Measurements from ENCODE around the gene C12orf76. TPM values are rescaled to one million over a fixed set of nuclear protein-coding genes. Genes with fewer than 3 reads are reported as not detected.

Gene C12orf76
- total and polyA plus RNA-seq, 10 of the 15 experiments (the other 5 are each of a cell fraction or from before 2014, with no cell fraction given): 3.6 to 20.4 (median 10.7) TPM

DNA sequence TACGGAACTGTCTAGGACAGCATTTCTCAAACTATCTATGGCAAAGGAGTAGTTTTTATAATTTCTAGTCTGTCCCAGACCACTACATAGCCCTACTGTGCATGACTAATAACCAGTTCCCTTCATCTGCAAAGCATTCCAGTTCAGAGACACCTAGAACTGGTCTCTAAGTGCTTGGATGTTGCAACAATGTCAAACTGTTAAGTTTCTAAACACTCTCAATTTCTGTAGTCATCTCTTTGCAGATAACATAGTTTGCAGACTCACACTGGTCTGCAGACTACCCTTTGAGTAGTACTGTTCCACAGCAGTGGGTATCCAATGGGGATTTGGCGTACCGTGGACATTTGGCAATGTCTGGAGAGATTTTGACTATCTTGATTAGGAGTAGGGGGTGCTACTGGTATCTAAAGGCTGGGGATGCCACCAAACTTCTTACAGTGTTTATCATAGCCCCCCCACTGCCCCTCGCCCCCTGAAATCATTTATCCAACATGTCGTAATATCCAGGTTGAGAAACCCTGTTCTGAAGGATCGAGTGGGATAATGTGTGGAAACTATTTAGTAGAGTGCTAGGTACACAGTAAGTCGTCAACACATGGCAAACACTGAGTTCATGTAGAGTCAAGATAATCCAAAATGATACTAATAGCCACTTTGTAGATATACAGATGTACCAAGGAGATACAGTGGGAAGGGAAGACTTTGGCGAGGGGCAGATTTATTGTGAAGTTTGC is 1.7 kb downstream of the C12orf76 start:
- TF ChIP-seq SREBF2 (IDR thresholded peaks at IDR 0.05; ENCODE audit: low read length) (no peak), NFYA (IDR thresholded peaks at IDR 0.05; ENCODE audit: borderline replicate concordance, low read depth, low read length) (no peak)
- no peak for ATAC-seq
- H3K4me2 ChIP-seq (ENCODE audit: control insufficient read depth, insufficient read depth): peak overlapping the region; percentile 64
- H4K20me1 ChIP-seq (ENCODE audit: control insufficient read depth, insufficient read depth): no peaks in the 10 kb centered on the region
- H3K27me3 ChIP-seq (replicated peaks in 1 of 2; ENCODE audit: control insufficient read depth in 2 of 2, insufficient read depth in 2 of 2, low read length in 1 of 2): no peaks in the 10 kb centered on the region
- no peak overlapping the region for H2AFZ ChIP-seq (ENCODE audit: control insufficient read depth, low read depth, low read length)
- ChIA-PET CTCF (interaction anchor here (0.9 to 1.1 kb wide), 3 partner anchors 47 to 385 kb away, joined by 3 to 4 read pairs (median 3); no protein-coding TSS in a partner anchor), POLR2A (interaction anchor here (1.0 to 1.5 kb wide), 3 partner anchors 33 to 43 kb away, joined by 3 to 4 read pairs (median 3); no protein-coding TSS in a partner anchor), RAD21 (ENCODE audit: unreplicated experiment) (interaction anchor here (1.3 kb wide), 1 partner anchor 22 kb away, joined by 3 read pairs; no protein-coding TSS in a partner anchor), SMC1A (ENCODE audit: uncharacterized antibody, unreplicated experiment) (interaction anchor here (0.7 to 1.3 kb wide), 2 partner anchors 43 to 48 kb away, joined by 3 read pairs; partner anchors contain the start of gene ANKRD13A)
- peak overlapping the region; percentile 87; the same call in 1 of the 2 replicates for H3K4me3 ChIP-seq
- no peak for DNase-seq (ENCODE audit: low read depth, low spot score)
- H3K9ac ChIP-seq (ENCODE audit: control insufficient read depth, insufficient read depth, low read length): no peak overlapping the region
- H3K9me3 ChIP-seq (replicated peaks; ENCODE audit: control insufficient read depth, insufficient read depth, low read length): no peaks in the 10 kb centered on the region
- no peak for FAIRE-seq
- in situ Hi-C loops (cut with MboI): no loop called here
- intact Hi-C loops (cut with micrococcal nuclease; ENCODE audit: unreplicated experiment): no loop called here
- no TSS peak for BruUV-seq (replicated peaks)
- peaks cover 29% of the 10 kb centered on the region for H3K4me1 ChIP-seq (ENCODE audit: control insufficient read depth, insufficient read depth, low read length)
- 95% methylated on average over 8 of the region's 8 CpGs for WGBS (ENCODE audit: insufficient coverage, insufficient replicate concordance, low lambda C conversion rate, missing lambda C conversion rate)
- H3K27ac ChIP-seq (ENCODE audit: control insufficient read depth, insufficient read depth): 0 out of 2 replicates have a peak overlapping the region, but pooled peaks have one; percentile 15
- peaks cover 0 to 10% of the 10 kb centered on the region in 2 experiments; a peak in 2 of 4 replicates for H3K36me3 ChIP-seq (ENCODE audit: control insufficient read depth in 2 of 2, insufficient read depth in 2 of 2, low read length in 1 of 2)
- H3K79me2 ChIP-seq (ENCODE audit: control insufficient read depth, insufficient read depth, low read length): peaks cover 26% of the 10 kb centered on the region

GRCh38 chr12:110042264-110042663 is 6.1 kb downstream of the C12orf76 start:
- ChIA-PET CTCF (interaction anchor here (0.7 kb wide), 1 partner anchor 46 kb away, joined by 3 read pairs; no protein-coding TSS in a partner anchor), POLR2A (interaction anchor here (1.1 kb wide), 1 partner anchor 40 kb away, joined by 3 read pairs; no protein-coding TSS in a partner anchor), RAD21 (ENCODE audit: unreplicated experiment) (interaction anchor here (0.7 kb wide), 1 partner anchor 56 kb away, joined by 3 read pairs; no protein-coding TSS in a partner anchor), SMC1A (ENCODE audit: uncharacterized antibody, unreplicated experiment) (interaction anchor here (1.0 kb wide), 1 partner anchor 59 kb away, joined by 4 read pairs; no protein-coding TSS in a partner anchor)
- Histone ChIP-seq H3K27me3 (replicated peaks in 1 of 2; ENCODE audit: control insufficient read depth in 2 of 2, insufficient read depth in 2 of 2, low read length in 1 of 2) (no peaks in the 10 kb centered on the region), H3K9ac (ENCODE audit: control insufficient read depth, insufficient read depth, low read length) (no peak overlapping the region), H3K79me2 (ENCODE audit: control insufficient read depth, insufficient read depth, low read length) (peaks cover 15% of the 10 kb centered on the region), H3K4me1 (ENCODE audit: control insufficient read depth, insufficient read depth, low read length) (peaks cover 11% of the 10 kb centered on the region), H4K20me1 (ENCODE audit: control insufficient read depth, insufficient read depth) (no peaks in the 10 kb centered on the region), H2AFZ (ENCODE audit: control insufficient read depth, low read depth, low read length) (no peak overlapping the region), H3K9me3 (replicated peaks; ENCODE audit: control insufficient read depth, insufficient read depth, low read length) (no peaks in the 10 kb centered on the region), H3K4me3 (no peak overlapping the region), H3K4me2 (ENCODE audit: control insufficient read depth, insufficient read depth) (no peak overlapping the region), H3K36me3 (ENCODE audit: control insufficient read depth in 2 of 2, insufficient read depth in 2 of 2, low read length in 1 of 2) (peaks cover 3 to 17% of the 10 kb centered on the region in 2 experiments), H3K27ac (ENCODE audit: control insufficient read depth, insufficient read depth) (no peak overlapping the region)
- ATAC-seq (no peak), FAIRE-seq (no peak), DNase-seq (ENCODE audit: low read depth, low spot score) (no peak)
- in situ Hi-C loops (cut with MboI): no loop called here
- 98% methylated on average over 3 of the region's 3 CpGs for WGBS (ENCODE audit: insufficient coverage, insufficient replicate concordance, low lambda C conversion rate, missing lambda C conversion rate)
- intact Hi-C loops (cut with micrococcal nuclease; ENCODE audit: unreplicated experiment): no loop called here
- no TSS peak for BruUV-seq (replicated peaks)
- TF ChIP-seq SMAD1 (IDR thresholded peaks at IDR 0.05; ENCODE audit: low read depth, partially characterized antibody) (no peak), RFX5 (IDR thresholded peaks at IDR 0.05; ENCODE audit: low read depth, low read length) (no peak), KLF5 (IDR thresholded peaks at IDR 0.05; ENCODE audit: partially characterized antibody) (no peak), CHD4 (IDR thresholded peaks at IDR 0.05) (no peak), NRF1 (conservative IDR thresholded peaks at IDR 0.05; ENCODE audit: low read depth, low read length) (no peak), ASH2L (IDR thresholded peaks at IDR 0.05; ENCODE audit: borderline replicate concordance, low read depth) (no peak), SPI1 (IDR thresholded peaks at IDR 0.05; ENCODE audit: borderline replicate concordance, insufficient read depth, low read depth, low read length) (no peak), NFIC (IDR thresholded peaks at IDR 0.05; ENCODE audit: low read depth, low read length) (no peak), SMAD5 (IDR thresholded peaks at IDR 0.05; ENCODE audit: low read depth) (no peak), RBBP5 (conservative IDR thresholded peaks at IDR 0.05) (no peak), CREB1 (IDR thresholded peaks at IDR 0.05; ENCODE audit: low read depth) (no peak), CEBPB (IDR thresholded peaks at IDR 0.05; ENCODE audit: borderline replicate concordance in 1 of 2, low read depth in 2 of 2, low read length in 2 of 2) (no peak)
- TF ChIP-seq, protein P1, sequence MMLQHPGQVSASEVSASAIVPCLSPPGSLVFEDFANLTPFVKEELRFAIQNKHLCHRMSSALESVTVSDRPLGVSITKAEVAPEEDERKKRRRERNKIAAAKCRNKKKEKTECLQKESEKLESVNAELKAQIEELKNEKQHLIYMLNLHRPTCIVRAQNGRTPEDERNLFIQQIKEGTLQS (IDR thresholded peaks at IDR 0.05; ENCODE audit: borderline replicate concordance, extremely low read depth, low read depth, low read length): no peak

Data from GM12878 (cell line).